Progenitor cell of endocrine pancreas (in vitro differentiated cells): ENCODE measurements around the gene RTL5. TPM values are rescaled to one million over a fixed set of nuclear protein-coding genes. Genes with fewer than 3 reads are reported as not detected.
"Not testable (repeated sequence)": the region's sequence is repeated elsewhere in the genome, so short reads cannot be mapped to it uniquely, and the experiment has no call there.

Experiments
- DNase-seq: peaks from one replicate; pipeline ENCODE4 v3.0.0; 2021; ENCODE audit warnings: low spot score; ENCODE audit not compliant: unreplicated experiment
- H3K27ac Mint-ChIP-seq: 2 replicates; pipeline ENCODE4 v1.8.0; 2021; ENCODE audit warnings: mild to moderate bottlenecking, moderate library complexity, mixed read lengths
- H3K27me3 Mint-ChIP-seq: 2 replicates; pipeline ENCODE4 v1.8.0; 2021; ENCODE audit warnings: mixed read lengths
- H3K36me3 Mint-ChIP-seq: 2 replicates; pipeline ENCODE4 v1.8.0; 2022; ENCODE audit warnings: mixed read lengths; ENCODE audit not compliant: insufficient read depth
- H3K4me1 Mint-ChIP-seq: 2 replicates; pipeline ENCODE4 v1.8.0; 2021; ENCODE audit warnings: low read depth, mixed read lengths
- H3K4me3 Mint-ChIP-seq: 2 replicates; pipeline ENCODE4 v1.8.0; 2021; ENCODE audit warnings: low read depth, mild to moderate bottlenecking, moderate library complexity, mixed read lengths
- H3K9me3 Mint-ChIP-seq: 2 replicates; pipeline ENCODE4 v1.8.0; 2021; ENCODE audit warnings: low read depth, mixed read lengths
- CTCF ChIP-seq: fragments of 200-600 bp; sonication (generic); IDR thresholded peaks from one replicate; pipeline ENCODE4 v1.5.0; 2021; ENCODE audit warnings: antibody characterized with exemption, mild to moderate bottlenecking; ENCODE audit not compliant: unreplicated experiment
- long read RNA-seq: library from polyadenylated mRNA; unstranded; transcript quantifications from one replicate; pipeline ENCODE4 v2.0.0, GENCODE V29; 2020
- total RNA-seq: library from RNA; stranded (reverse); gene quantifications from 2 replicates; pipeline ENCODE4 v1.2.1, GENCODE V29; 2021

Gene RTL5
- total RNA-seq, result 19.4 and 21.1 TPM in 2 replicates
- long read RNA-seq, full-length matches to known transcripts, result 7 of 7 reads
- long read RNA-seq, partial matches to known transcripts, result 0 of 7 reads
- long read RNA-seq, other reads (novel, unspliced or antisense), result 0 of 7 reads

GRCh38 chrX:72131317-72132294, at the start of gene RTL5:
TSS of gene RTL5 (minus strand) at chrX:72131915.
- Mint-ChIP-seq H3K9me3 (peaks cover 24% of the 10 kb centered on the region), H3K27ac (peak within 1 kb of the TSS; percentile 64), H3K4me1 (peaks cover 3% of the 10 kb centered on the region), H3K36me3 (peaks cover 16% of the 10 kb centered on the region), H3K27me3 (peaks cover 6% of the 10 kb centered on the region), H3K4me3 (peak within 1 kb of the TSS; percentile 70)
- peak; percentile 58 for DNase-seq
- no peak for TF ChIP-seq CTCF

GRCh38 chrX:72180539-72180938, 48.8 kb upstream of the RTL5 start:
- Mint-ChIP-seq H3K9me3 (peaks cover 25% of the 10 kb centered on the region), H3K4me3 (peak overlapping the region; percentile 14), H3K27ac (no peak overlapping the region), H3K27me3 (no peaks in the 10 kb centered on the region), H3K36me3 (no peaks in the 10 kb centered on the region), H3K4me1 (no peaks in the 10 kb centered on the region)
- DNase-seq, result no peak
- no peak for TF ChIP-seq CTCF

GRCh38 chrX:72176981-72177380, 45.3 kb upstream of the RTL5 start:
- Mint-ChIP-seq H3K36me3 (no peaks in the 10 kb centered on the region), H3K27me3 (no peaks in the 10 kb centered on the region), H3K9me3 (peaks cover 23% of the 10 kb centered on the region), H3K4me1 (no peaks in the 10 kb centered on the region), H3K4me3 (no peak overlapping the region), H3K27ac (no peak overlapping the region)
- no peak for TF ChIP-seq CTCF
- DNase-seq, result no peak

- not testable (repeated sequence) for H3K36me3 Mint-ChIP-seq, H3K27me3 Mint-ChIP-seq, H3K4me1 Mint-ChIP-seq, DNase-seq, H3K4me3 Mint-ChIP-seq, H3K27ac Mint-ChIP-seq
- peaks cover 24% of the 10 kb centered on the region for H3K9me3 Mint-ChIP-seq
Measured at GRCh38 chrX:72176289-72176688, 44.6 kb upstream of the RTL5 start.

- H3K4me3 Mint-ChIP-seq, result no peak overlapping the region
- no peaks in the 10 kb centered on the region for H3K27me3 Mint-ChIP-seq
- no peaks in the 10 kb centered on the region for H3K4me1 Mint-ChIP-seq
- H3K9me3 Mint-ChIP-seq, result peaks cover 2% of the 10 kb centered on the region
- no peaks in the 10 kb centered on the region for H3K36me3 Mint-ChIP-seq
- TF ChIP-seq CTCF, result no peak
- DNase-seq, result no peak
- no peak overlapping the region for H3K27ac Mint-ChIP-seq
Measured at GRCh38 chrX:72169008-72169728, 37.5 kb upstream of the RTL5 start.
